Frontal cortex (tissue), 4 donors: ENCODE measurements around the gene TMED4. TPM values are rescaled to one million over a fixed set of nuclear protein-coding genes. Genes with fewer than 3 reads are reported as not detected.
"Not testable (repeated sequence)": the region's sequence is repeated elsewhere in the genome, so short reads cannot be mapped to it uniquely, and the experiment has no call there.

Experiments
- DNase-seq, 2 donors: peaks; one replicate each; pipeline ENCODE4 v3.0.0; 2012; ENCODE audit warnings: low spot score in 2 of 2
- FAIRE-seq: peaks from 2 replicates; lab custom pipeline; 2012; peaks lifted over from hg19 to GRCh38; lab: Jason Lieb, UNC
- total RNA-seq: library from RNA; depleted of rRNA; stranded (reverse); fragments of >200 nt; gene quantifications from one replicate; pipeline ENCODE4 v1.2.3, GENCODE V29; 2014
- donor health status: control.
- donor health status: control.
- donor health status: control.

The TMED4 gene
- total RNA-seq, 1 donor from 2014 or later = 73.4 TPM

DNA sequence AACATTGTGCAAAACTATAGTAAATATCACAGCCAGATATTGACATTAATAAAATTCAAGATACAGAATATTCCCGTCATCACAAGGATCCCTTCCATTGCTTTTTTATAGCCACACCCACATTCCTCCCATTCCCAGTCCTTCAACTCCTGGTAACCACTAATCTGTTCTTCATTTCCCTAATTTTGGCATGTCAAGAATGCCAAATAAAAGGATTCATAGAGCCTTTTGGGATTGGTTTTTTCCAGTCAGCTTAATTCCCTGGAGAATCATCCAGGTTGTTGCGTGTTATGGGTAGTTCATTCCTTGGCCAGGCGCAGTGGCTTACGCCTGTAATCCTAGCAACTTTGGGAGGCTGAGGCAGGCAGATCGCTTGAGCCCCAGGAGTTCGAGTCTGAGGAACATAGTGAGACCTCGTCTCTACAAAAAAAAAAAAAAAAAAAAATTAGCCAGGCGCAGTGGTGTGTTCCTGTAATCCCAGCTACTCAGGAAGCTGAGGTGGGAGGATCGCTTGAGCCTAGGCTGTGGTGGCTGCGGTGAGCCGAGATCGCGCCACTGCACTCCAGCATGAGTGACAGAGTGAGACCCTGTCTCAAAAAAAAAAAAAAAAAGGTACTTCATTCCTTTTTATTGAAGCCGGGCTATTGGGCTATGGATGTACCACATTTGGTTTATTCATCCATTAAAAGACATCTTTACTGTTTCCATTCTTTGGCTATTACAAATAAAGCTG, 27.1 kb upstream of the TMED4 start:
- FAIRE-seq = no peak
- DNase-seq = no peak

GRCh38 chr7:44607141-44608068, 25.4 kb upstream of the TMED4 start:
- FAIRE-seq = no peak
- DNase-seq = no peak

DNA sequence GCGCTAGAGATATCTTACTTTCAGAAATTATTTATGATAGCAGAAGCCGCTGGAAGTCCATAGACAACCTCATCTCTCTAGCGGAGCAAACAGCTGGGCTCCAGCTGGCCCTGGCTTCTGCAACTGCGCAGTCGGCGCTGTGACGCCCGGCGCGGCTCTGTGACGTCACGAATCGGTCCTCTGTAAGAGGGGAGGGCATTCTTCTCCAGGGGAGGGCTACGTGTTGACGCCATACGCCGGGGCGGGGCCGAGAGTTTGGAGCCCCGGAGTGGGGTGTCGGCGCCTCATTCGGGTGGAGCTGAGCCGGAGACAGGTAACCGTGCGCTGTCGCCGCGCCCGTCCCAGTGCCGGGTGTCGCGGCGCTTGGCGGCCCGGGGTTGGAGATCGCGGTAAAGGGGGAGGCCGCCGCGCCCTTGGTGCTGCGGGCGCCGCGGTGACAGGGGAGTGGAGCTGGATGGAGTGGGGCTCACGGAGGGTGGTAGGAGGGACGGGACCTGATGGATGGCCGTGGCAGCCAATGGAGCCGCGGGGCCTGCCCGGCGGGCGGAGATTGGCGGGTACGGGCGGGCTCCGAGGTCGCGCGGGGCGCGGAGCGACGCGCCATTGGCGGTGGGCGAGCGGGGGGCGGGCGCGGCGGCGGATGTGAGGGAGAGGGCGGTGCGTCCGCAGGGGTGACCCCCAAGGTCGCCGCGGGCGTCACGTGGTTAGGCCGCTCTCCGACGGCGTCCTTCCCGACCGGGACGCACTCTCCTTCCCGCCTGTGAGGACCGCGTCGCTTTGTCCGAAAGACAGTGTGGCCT, 24.5 kb upstream of the TMED4 start, which contains the start of gene OGDH:
OGDH (plus strand) TSS at position 287 of the 800 bp plus-strand sequence. CDS start 17,717 bp downstream, outside the sequence.
- DNase-seq (peak; percentile 97 to 98), FAIRE-seq (no peak)

DNA sequence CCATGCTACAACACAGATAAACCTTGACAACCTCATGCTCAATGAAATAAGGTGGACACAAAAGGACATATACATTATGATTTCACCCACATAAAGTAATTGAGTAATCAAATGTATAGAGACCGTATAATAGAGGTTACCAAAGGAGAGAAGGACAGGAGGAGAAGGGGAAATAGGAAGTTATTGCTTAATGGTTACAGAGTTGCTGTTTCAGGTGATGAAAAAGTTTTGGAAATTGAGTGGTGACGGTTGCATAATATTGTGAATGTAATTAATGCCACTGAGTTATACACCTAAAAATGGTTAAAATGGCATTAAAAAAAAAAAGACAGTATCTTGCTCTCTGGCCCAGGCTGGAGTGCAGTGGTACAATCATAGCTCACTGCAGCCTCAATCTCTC, 22.9 kb upstream of the TMED4 start:
- FAIRE-seq (no peak), DNase-seq (no peak)

DNA sequence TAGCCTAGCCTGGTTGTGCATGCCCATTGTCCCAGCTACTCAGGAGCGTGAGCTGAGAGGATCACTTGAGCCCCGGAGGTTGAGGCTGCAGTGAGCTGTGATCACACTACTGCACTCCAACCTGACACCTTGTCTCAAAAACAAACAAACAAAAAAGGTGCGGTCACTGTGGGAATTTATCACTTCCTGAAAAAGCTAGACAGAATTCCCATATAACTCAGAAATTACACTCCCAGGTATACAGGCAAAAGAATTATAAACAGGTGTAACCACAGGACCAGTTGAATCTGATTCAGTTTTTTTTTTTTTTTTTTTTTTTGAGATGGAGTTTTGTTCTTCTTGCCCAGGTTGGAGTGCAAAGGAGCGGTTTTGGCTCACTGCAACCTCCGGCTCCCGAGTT, 21.2 kb upstream of the TMED4 start:
- DNase-seq = no peak
- no peak for FAIRE-seq

- DNase-seq (no peak), FAIRE-seq (no peak)
Observed at GRCh38 chr7:44602576-44602910, 20.5 kb upstream of the TMED4 start.

DNA sequence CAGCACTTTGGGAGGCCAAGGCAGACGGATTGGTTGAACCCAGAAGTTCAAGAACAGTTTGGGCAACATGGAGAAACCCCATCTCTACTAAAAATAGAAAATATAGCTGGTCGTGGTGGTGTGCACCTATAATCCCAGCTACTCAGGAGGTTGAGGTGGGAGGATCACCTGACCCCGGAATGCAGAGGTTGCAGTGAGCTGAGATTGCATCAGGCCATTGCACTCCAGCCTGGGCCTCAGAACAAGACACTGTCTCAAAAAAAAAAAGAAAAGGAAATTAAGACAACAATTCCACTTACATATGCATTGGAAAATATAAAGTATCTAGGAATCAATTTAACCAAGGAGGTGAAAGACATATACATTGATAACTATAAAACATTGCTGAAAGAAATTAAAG, 17.2 kb upstream of the TMED4 start:
- FAIRE-seq = no peak
- no peak for DNase-seq

- FAIRE-seq, DNase-seq: not testable (repeated sequence)
Observed at GRCh38 chr7:44597181-44597580, 15.2 kb upstream of the TMED4 start.

DNA sequence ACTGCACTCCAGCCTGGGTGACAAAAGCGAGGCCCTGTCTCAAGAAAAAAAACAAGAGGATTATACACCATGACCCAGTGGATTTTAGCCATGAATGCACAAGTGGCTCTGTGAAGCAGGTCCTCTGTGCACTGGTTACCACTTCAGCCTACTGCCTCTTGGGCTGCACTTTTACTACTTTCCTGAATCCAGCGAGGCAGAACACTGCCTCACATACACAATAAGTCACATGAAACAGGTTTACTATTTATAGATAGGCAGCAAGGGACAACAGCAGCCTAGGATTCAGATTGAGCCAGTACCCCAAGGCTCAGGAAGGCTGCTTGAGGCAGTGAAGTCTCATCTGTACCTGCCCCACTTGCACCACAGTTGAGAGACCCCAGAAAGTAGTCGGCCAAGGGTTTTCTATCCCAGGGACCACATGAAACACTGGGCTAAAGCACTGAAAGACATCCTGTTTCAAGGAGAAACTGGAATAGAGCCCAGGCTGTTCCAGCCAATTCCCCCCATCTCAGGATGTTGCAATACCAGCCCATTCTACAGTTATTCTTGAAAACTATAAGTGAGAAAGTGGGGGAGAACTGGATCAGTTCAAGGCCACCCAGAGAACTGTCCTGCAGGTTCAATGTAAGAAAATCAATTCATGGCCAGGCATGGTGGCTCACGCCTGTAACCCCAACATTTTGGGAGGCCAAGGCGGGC, 14.1 kb upstream of the TMED4 start:
- DNase-seq = no peak
- no peak for FAIRE-seq

DNA sequence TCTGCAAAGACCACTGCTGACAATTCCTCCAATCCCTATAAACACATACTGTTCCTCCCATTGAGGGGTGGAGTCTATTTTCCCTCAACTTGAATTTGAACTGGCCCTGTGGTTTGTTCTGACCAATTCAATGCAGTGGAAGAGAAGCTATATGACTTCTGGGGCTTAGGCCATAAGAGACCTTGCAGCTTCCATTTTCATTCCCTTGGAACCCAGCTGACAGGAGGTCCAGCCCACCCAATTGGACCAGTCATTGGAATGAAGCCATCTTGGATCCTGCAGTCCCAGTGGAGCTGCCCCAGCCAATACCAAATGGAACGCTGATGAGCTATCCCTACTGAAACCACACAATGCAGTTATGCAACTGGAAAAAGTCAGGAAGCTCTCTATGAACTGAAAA, 8.9 kb upstream of the TMED4 start:
- no peak for FAIRE-seq

GRCh38 chr7:44587843-44588711, 6.0 kb upstream of the TMED4 start:
- no peak for DNase-seq
- FAIRE-seq = no peak

More for the DNA sequence above, 8.9 kb upstream of the TMED4 start:
- no peak for DNase-seq

DNA sequence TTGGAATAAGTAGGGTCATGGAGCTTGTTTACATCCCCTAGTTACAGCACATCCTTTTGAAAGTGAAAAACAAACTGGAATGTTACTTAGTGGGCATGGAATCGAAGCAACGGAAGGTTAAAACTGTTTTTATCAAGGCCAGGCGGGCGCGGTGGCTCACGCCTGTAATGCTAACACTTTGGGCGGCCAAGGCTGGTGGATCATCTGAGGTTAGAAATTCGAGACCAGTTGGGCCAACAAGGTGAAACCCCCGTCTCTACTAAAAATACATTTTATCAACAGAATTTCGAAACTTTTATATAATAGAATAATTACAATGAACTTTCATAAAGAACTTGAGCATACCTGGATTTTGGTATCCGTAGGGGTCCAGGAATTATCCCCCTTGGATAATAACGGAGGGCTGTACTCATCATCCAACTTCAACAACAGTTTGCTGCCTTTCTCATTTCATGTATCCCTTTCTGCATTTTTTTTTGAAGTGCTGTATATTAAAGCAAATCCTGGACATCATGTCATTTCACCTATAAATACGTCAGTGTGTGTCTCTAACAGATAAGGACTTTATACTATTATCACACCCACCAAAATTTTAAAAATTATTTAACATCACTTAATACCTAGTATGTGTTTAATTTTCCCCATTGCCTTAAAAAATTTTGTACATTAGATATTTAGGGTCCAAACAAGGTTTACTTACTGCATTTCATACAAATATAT, 1.3 kb upstream of the TMED4 start:
- FAIRE-seq = no peak
- no peak for DNase-seq

- FAIRE-seq = no peak
Observed at GRCh38 chr7:44580945-44581878, 819 bp downstream of the TMED4 start.

DNA sequence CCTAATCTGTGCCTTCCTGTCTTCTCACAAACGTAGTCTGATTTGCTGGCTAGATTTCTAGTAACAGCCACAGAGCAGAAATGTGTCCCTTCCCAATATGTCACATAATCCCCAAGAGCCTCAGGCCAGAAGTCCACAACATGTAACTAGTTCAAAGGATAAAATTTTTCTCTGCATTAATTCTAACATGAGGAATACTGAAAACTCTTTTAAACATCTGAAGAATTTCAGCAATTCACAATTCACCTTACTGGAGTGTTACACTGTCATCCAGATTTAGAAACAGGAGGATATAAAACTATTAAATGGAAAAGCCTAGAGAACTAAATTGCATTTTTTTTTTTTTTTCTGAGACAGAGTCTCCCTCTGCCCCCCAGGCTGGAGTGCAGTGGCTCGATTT, 5.8 kb downstream of the TMED4 start:
- DNase-seq = no peak
- no peak for FAIRE-seq

More at GRCh38 chr7:44580945-44581878, 819 bp downstream of the TMED4 start:
- no peak for DNase-seq

DNA sequence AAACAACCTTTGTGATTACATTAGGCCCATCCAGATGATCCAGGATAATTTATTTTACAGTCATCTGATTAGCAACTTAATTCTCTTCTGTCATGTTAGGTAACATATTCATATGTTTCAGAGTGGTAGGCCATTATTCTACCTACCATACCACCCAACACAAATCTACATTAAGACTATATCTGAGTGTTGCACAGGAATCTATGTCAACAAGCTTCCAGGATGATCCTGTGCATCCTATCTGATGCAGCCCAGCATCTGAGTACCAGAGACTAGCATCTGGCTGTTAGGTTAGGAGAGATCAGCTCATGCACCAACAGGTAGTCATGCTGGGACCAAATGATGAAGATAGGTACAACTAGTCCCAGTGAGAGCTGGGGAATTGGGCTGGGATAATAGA, 7.0 kb downstream of the TMED4 start:
- FAIRE-seq (no peak), DNase-seq (no peak)

GRCh38 chr7:44574287-44574872, 7.7 kb downstream of the TMED4 start:
- FAIRE-seq = no peak
- DNase-seq = no peak
